ENCODE measurements around the gene RNF157.

GRCh38 chr17:76254275-76254674 is 14.0 kb upstream of the RNF157 start:
- TF ChIP-seq CTCF (tag by site-specific recombination; IDR thresholded peaks at IDR 0.05) (no peak), REST (tag by site-specific recombination; IDR thresholded peaks at IDR 0.05) (no peak), ZNF610 (tag by site-specific recombination; IDR thresholded peaks at IDR 0.05; ENCODE audit: borderline replicate concordance) (no peak), ZNF76 (tag by site-specific recombination; IDR thresholded peaks at IDR 0.05; ENCODE audit: borderline replicate concordance, low read depth) (no peak), PRDM10 (tag by site-specific recombination; IDR thresholded peaks at IDR 0.05) (no peak), ZNF518A (tag by site-specific recombination; conservative IDR thresholded peaks at IDR 0.05; ENCODE audit: low read depth) (no peak), ZNF274 (IDR thresholded peaks at IDR 0.05; ENCODE audit: low read length) (no peak), ZNF274 (tag by site-specific recombination; IDR thresholded peaks at IDR 0.05; ENCODE audit: borderline replicate concordance) (no peak), ZNF10 (tag by site-specific recombination; IDR thresholded peaks at IDR 0.05) (no peak), ATF2 (tag by site-specific recombination; IDR thresholded peaks at IDR 0.05; ENCODE audit: low read depth) (no peak)

All from HEK293 (cell line).